ENCODE measurements around the gene NUDT4B. TPM values are rescaled to one million over a fixed set of nuclear protein-coding genes. Genes with fewer than 3 reads are reported as not detected.
"Not testable (repeated sequence)": the region's sequence is repeated elsewhere in the genome, so short reads cannot be mapped to it uniquely, and the experiment has no call there.

NUDT4B gene
- 100 to 1,000 TPM in 1 of 4 donors, 10 to 100 TPM in 3; 30.4 to 153 (median 55.6) TPM for total RNA-seq

- H3K9me3 ChIP-seq; H3K27ac ChIP-seq (replicated peaks in 1 of 4); H3K4me1 ChIP-seq; H3K27me3 ChIP-seq; DNase-seq (ENCODE audit: extremely low spot score); H3K36me3 ChIP-seq; intact Hi-C loops (cut with DNase I); H3K4me3 ChIP-seq: not testable (repeated sequence)
- no CpG with 5 or more reads among the region's 68 CpGs for WGBS
These were observed at the start of gene NUDT4B for GRCh38 chr1:148748563-148749334. Gene NUDT4B, plus strand, starts transcription at chr1:148748774. Its CDS starts 179 bp downstream, at chr1:148748953.

GRCh38 chr1:148699357-148699756, 49.2 kb upstream of the NUDT4B start:
- H3K9me3 ChIP-seq; H3K27ac ChIP-seq (replicated peaks in 1 of 4); H3K4me3 ChIP-seq; intact Hi-C loops (cut with DNase I); DNase-seq (ENCODE audit: extremely low spot score); H3K4me1 ChIP-seq; H3K36me3 ChIP-seq; H3K27me3 ChIP-seq: not testable (repeated sequence)
- WGBS, result no CpG with 5 or more reads among the region's 5 CpGs

GRCh38 chr1:148702242-148702641, 46.3 kb upstream of the NUDT4B start:
- WGBS, result 38% methylated on average over 1 of the region's 1 CpG
- H3K27me3 ChIP-seq; intact Hi-C loops (cut with DNase I): not testable (repeated sequence)

GRCh38 chr1:148703973-148704591, 44.5 kb upstream of the NUDT4B start:
- no CpG with 5 or more reads among the region's 5 CpGs for WGBS
- H3K27me3 ChIP-seq; H3K4me3 ChIP-seq; DNase-seq (ENCODE audit: extremely low spot score); intact Hi-C loops (cut with DNase I); H3K4me1 ChIP-seq; H3K27ac ChIP-seq (replicated peaks in 1 of 4); H3K9me3 ChIP-seq; H3K36me3 ChIP-seq: not testable (repeated sequence)

More at GRCh38 chr1:148702242-148702641, 46.3 kb upstream of the NUDT4B start:
- H3K9me3 ChIP-seq; H3K4me1 ChIP-seq; H3K4me3 ChIP-seq; H3K36me3 ChIP-seq; H3K27ac ChIP-seq (replicated peaks in 1 of 4); DNase-seq (ENCODE audit: extremely low spot score): not testable (repeated sequence)

GRCh38 chr1:148705316-148705948, 43.1 kb upstream of the NUDT4B start:
- intact Hi-C loops (cut with DNase I); DNase-seq (ENCODE audit: extremely low spot score); H3K27me3 ChIP-seq; H3K36me3 ChIP-seq; H3K27ac ChIP-seq (replicated peaks in 1 of 4); H3K4me1 ChIP-seq; H3K9me3 ChIP-seq; H3K4me3 ChIP-seq: not testable (repeated sequence)
- WGBS, result no CpG with 5 or more reads among the region's 4 CpGs

- intact Hi-C loops (cut with DNase I); H3K4me1 ChIP-seq; DNase-seq (ENCODE audit: extremely low spot score); H3K4me3 ChIP-seq; H3K9me3 ChIP-seq; H3K27me3 ChIP-seq; H3K27ac ChIP-seq (replicated peaks in 1 of 4); H3K36me3 ChIP-seq: not testable (repeated sequence)
- WGBS, result no CpG with 5 or more reads among the region's 1 CpG
These were observed 39.7 kb upstream of the NUDT4B start for GRCh38 chr1:148708779-148709333.

- H3K4me1 ChIP-seq; H3K27ac ChIP-seq (replicated peaks in 1 of 4); H3K36me3 ChIP-seq; H3K4me3 ChIP-seq; DNase-seq (ENCODE audit: extremely low spot score); H3K9me3 ChIP-seq; H3K27me3 ChIP-seq; intact Hi-C loops (cut with DNase I): not testable (repeated sequence)
- no CpG with 5 or more reads among the region's 8 CpGs for WGBS
These were observed 37.6 kb upstream of the NUDT4B start for GRCh38 chr1:148710772-148711523.

GRCh38 chr1:148712353-148712752, 36.2 kb upstream of the NUDT4B start:
- H3K4me3 ChIP-seq; intact Hi-C loops (cut with DNase I); H3K36me3 ChIP-seq; H3K27me3 ChIP-seq; H3K4me1 ChIP-seq; H3K9me3 ChIP-seq; DNase-seq (ENCODE audit: extremely low spot score); H3K27ac ChIP-seq (replicated peaks in 1 of 4): not testable (repeated sequence)
- WGBS, result no CpG with 5 or more reads among the region's 1 CpG

- H3K4me1 ChIP-seq; H3K4me3 ChIP-seq; H3K36me3 ChIP-seq; H3K27me3 ChIP-seq; intact Hi-C loops (cut with DNase I); H3K27ac ChIP-seq (replicated peaks in 1 of 4); DNase-seq (ENCODE audit: extremely low spot score); H3K9me3 ChIP-seq: not testable (repeated sequence)
- no CpG with 5 or more reads among the region's 3 CpGs for WGBS
These were observed 33.1 kb upstream of the NUDT4B start for GRCh38 chr1:148715518-148715917.

- H3K9me3 ChIP-seq; H3K4me1 ChIP-seq; H3K27me3 ChIP-seq; H3K4me3 ChIP-seq; intact Hi-C loops (cut with DNase I); H3K36me3 ChIP-seq; DNase-seq (ENCODE audit: extremely low spot score); H3K27ac ChIP-seq (replicated peaks in 1 of 4): not testable (repeated sequence)
- WGBS, result no CpG with 5 or more reads among the region's 1 CpG
These were observed 31.5 kb upstream of the NUDT4B start for GRCh38 chr1:148716966-148717520.

- H3K27me3 ChIP-seq; H3K27ac ChIP-seq (replicated peaks in 1 of 4); H3K4me1 ChIP-seq; H3K36me3 ChIP-seq; H3K9me3 ChIP-seq; intact Hi-C loops (cut with DNase I); H3K4me3 ChIP-seq; DNase-seq (ENCODE audit: extremely low spot score): not testable (repeated sequence)
- WGBS, result no CpG with 5 or more reads among the region's 9 CpGs
These were observed 27.7 kb upstream of the NUDT4B start for GRCh38 chr1:148720918-148721317.

- H3K27ac ChIP-seq (replicated peaks in 1 of 4); H3K4me1 ChIP-seq; DNase-seq (ENCODE audit: extremely low spot score); H3K4me3 ChIP-seq; H3K9me3 ChIP-seq; intact Hi-C loops (cut with DNase I); H3K36me3 ChIP-seq; H3K27me3 ChIP-seq: not testable (repeated sequence)
- no CpG with 5 or more reads among the region's 2 CpGs for WGBS
These were observed 25.8 kb upstream of the NUDT4B start for GRCh38 chr1:148722758-148723157.
